ENCODE results near the gene MAP3K2. TPM values are rescaled to one million over a fixed set of nuclear protein-coding genes. Genes with fewer than 3 reads are reported as not detected.

MAP3K2 gene
- total RNA-seq, 4 donors from 2014 or later: 29.4 to 49.1 (median 44.0) TPM

DNA sequence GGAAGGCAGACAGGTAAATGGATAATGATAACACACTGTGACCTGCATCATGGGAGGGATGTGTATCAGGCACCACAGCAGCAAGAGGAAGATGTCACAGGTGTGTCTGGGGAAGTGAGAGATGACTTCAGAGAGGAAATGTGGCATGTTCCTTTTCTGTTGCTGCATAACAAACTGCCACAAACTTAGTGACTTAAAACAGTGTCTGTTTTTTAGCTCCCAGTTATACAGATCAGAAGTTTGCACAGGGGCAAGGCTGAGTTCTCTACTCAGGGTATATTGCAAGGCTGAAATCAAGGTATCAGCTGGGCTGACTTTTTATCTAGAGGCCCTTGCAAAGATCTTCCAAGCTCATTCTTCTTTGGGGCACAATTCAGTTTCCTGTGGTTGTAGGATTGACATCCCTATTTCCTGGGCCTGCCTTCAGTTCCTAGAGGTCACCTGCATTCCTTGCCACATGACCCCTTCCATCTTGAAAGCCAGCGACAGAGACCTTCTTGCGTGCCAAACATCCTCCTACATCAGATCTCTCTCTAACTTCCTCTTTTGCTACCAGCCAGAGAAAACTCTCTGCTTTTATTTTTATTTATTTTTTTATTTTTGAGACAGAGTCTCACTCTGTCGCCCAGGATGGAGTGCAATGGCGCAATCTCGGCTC, 2.1 kb upstream of the MAP3K2 start:
- DNase-seq (ENCODE audit: low spot score in 2 of 2): no peak
- H3K4me1 ChIP-seq: peaks cover 30% of the 10 kb centered on the region
- no peaks in the 10 kb centered on the region for H3K27me3 ChIP-seq
- H3K27ac ChIP-seq: no peak overlapping the region
- no peak overlapping the region for H3K4me3 ChIP-seq
- 69% methylated on average over 5 of the region's 5 CpGs for WGBS
- TF ChIP-seq POLR2A (IDR thresholded peaks at IDR 0.05) (no peak), POLR2AphosphoS5 (IDR thresholded peaks at IDR 0.05) (no peak), EP300 (IDR thresholded peaks at IDR 0.05) (no peak)
- TF ChIP-seq, protein P1, sequence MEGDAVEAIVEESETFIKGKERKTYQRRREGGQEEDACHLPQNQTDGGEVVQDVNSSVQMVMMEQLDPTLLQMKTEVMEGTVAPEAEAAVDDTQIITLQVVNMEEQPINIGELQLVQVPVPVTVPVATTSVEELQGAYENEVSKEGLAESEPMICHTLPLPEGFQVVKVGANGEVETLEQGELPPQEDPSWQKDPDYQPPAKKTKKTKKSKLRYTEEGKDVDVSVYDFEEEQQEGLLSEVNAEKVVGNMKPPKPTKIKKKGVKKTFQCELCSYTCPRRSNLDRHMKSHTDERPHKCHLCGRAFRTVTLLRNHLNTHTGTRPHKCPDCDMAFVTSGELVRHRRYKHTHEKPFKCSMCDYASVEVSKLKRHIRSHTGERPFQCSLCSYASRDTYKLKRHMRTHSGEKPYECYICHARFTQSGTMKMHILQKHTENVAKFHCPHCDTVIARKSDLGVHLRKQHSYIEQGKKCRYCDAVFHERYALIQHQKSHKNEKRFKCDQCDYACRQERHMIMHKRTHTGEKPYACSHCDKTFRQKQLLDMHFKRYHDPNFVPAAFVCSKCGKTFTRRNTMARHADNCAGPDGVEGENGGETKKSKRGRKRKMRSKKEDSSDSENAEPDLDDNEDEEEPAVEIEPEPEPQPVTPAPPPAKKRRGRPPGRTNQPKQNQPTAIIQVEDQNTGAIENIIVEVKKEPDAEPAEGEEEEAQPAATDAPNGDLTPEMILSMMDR (IDR thresholded peaks at IDR 0.05): no peak
- H3K36me3 ChIP-seq: no peaks in the 10 kb centered on the region
- H3K9me3 ChIP-seq: no peaks in the 10 kb centered on the region

DNA sequence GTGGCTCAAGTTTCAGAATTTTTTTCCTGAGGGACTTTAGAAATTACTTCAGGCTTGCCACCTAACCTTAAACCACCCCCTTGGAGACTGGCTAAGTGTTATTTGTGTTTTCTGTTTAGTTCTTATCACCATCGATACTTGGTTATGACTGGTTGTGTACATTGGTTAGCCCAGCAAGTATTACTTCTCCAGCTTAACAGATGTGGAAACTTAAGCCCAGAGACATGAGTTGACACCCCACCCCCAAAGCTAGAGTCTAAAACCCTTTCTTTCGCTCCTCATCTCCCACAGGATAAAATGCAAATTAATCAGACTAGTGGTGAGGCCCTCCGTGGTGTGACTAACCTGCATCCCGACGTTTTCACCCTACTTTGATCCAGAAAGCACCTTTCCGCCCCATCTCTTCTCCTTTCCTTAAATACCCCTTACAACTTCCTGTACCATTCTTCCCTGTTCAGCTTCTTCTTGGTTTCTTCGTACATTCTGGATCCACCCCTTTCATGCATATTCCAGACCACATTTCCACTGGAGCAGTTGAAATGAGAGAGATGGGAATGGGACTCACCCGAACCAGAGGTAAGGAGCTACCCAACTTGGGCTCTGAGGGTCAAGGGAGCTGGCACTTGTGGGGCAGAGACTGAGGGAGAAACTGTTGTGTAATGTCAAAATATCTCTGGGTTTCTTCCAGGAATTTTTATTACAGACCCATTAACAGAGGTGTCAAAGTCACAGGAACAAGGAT, 819 bp upstream of the MAP3K2 start:
- H3K27ac ChIP-seq: peak overlapping the region; percentile 100
- no peaks in the 10 kb centered on the region for H3K9me3 ChIP-seq
- TF ChIP-seq, protein P1 (IDR thresholded peaks at IDR 0.05): no peak
- TF ChIP-seq POLR2AphosphoS5 (IDR thresholded peaks at IDR 0.05) (no peak), POLR2A (IDR thresholded peaks at IDR 0.05) (no peak), EP300 (IDR thresholded peaks at IDR 0.05) (no peak)
- 35% methylated on average over 8 of the region's 8 CpGs for WGBS
- no peaks in the 10 kb centered on the region for H3K27me3 ChIP-seq
- peaks cover 37% of the 10 kb centered on the region for H3K4me1 ChIP-seq
- H3K36me3 ChIP-seq: no peaks in the 10 kb centered on the region
- peak overlapping the region; percentile 99 for H3K4me3 ChIP-seq
- DNase-seq (ENCODE audit: low spot score in 2 of 2): no peak

DNA sequence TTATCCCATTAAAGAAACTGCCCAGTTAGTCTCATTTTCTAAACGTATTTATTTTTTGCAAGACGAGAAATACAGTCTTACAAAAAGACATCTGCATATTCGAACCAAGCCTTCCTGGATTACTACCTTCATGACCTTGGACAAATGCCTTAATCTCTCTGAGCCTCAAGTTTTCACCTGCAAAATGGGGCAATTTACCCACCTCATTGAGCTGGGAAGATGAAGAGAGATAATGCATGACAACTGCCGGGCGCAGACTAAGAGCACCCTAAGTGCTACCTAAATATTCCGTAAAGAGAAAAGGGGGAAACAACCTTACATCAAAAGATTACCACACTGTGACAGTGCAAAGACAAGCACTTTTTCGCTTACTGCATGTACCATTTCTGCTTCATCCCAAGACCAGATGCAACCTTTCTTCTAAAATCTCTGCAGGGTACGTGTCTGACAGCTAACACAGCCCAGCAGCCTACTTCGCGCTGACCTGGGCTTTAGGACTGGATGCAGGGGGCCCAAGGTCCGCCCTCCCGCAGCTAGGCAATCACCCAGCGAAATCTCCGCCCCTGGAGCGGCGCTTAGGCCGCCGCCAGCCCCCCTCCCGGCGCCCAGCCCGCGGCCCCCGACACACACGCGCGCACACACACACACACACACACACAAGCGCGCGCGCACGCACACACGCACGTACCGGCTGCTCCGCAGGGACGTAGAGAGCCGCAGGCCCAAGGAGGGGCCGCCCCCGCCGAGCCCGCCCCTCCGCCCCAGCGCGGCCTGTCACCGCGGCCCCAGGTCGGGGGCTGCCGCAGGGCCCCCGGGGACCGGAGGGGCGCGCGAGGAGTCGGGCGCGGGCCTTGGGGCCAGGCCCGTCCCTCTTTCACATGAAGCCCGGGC, 766 bp downstream of the MAP3K2 start:
- H3K27ac ChIP-seq: peak overlapping the region; percentile 100
- under 1% methylated on average over 22 of the region's 58 CpGs for WGBS
- TF ChIP-seq EP300 (IDR thresholded peaks at IDR 0.05): no peak
- TF ChIP-seq, protein P1 (IDR thresholded peaks at IDR 0.05): no peak
- TF ChIP-seq POLR2AphosphoS5 (IDR thresholded peaks at IDR 0.05): peak in 1 of 3 donors; percentile 16
- no peak for TF ChIP-seq POLR2A (IDR thresholded peaks at IDR 0.05)
- H3K27me3 ChIP-seq: no peaks in the 10 kb centered on the region
- peak; percentile 90 to 92 for DNase-seq (ENCODE audit: low spot score in 2 of 2)
- no peaks in the 10 kb centered on the region for H3K9me3 ChIP-seq
- peak overlapping the region; percentile 99 for H3K4me3 ChIP-seq
- no peaks in the 10 kb centered on the region for H3K36me3 ChIP-seq
- peaks cover 51% of the 10 kb centered on the region for H3K4me1 ChIP-seq

DNA sequence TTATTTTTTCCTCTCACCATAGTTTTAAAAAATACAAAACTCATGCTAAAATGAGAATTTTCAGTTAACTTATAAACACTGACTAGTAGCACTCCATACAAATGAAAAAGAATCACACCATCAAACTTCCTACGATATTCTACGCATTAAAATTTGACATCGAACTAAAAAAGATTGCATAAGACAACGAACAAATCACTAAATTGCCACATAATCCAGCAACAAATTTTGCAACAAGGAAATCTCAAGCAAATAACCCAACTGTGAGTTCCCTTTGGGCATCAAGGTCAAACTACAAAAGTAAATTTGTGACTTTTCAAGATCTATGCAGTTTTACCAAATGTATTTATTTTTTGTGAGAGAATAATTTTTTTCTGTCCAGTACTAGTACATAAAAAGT, 1.5 kb downstream of the MAP3K2 start:
- TF ChIP-seq POLR2A (IDR thresholded peaks at IDR 0.05) (no peak), EP300 (IDR thresholded peaks at IDR 0.05) (no peak), POLR2AphosphoS5 (IDR thresholded peaks at IDR 0.05) (no peak)
- TF ChIP-seq, protein P1 (IDR thresholded peaks at IDR 0.05): no peak

More for the DNA sequence above, 1.5 kb downstream of the MAP3K2 start:
- Histone ChIP-seq H3K27me3 (no peaks in the 10 kb centered on the region), H3K36me3 (no peaks in the 10 kb centered on the region), H3K27ac (no peak overlapping the region), H3K4me1 (peaks cover 57% of the 10 kb centered on the region), H3K4me3 (peak overlapping the region; percentile 99), H3K9me3 (no peaks in the 10 kb centered on the region)
- no peak for DNase-seq (ENCODE audit: low spot score in 2 of 2)
- WGBS: 33% methylated on average over 4 of the region's 4 CpGs

Data from suprapubic skin (tissue), 4 donors.